Measurements from ENCODE around the gene CSF2RB.

CSF2RB gene

GRCh38 chr22:36922711-36923110 lies 9.3 kb downstream of the CSF2RB start:
- DNase-seq: no peak

- no peak for DNase-seq
Measured at GRCh38 chr22:36923131-36923788, 9.8 kb downstream of the CSF2RB start.

GRCh38 chr22:36924151-36924698 lies 10.8 kb downstream of the CSF2RB start:
- DNase-seq: no peak

DNA sequence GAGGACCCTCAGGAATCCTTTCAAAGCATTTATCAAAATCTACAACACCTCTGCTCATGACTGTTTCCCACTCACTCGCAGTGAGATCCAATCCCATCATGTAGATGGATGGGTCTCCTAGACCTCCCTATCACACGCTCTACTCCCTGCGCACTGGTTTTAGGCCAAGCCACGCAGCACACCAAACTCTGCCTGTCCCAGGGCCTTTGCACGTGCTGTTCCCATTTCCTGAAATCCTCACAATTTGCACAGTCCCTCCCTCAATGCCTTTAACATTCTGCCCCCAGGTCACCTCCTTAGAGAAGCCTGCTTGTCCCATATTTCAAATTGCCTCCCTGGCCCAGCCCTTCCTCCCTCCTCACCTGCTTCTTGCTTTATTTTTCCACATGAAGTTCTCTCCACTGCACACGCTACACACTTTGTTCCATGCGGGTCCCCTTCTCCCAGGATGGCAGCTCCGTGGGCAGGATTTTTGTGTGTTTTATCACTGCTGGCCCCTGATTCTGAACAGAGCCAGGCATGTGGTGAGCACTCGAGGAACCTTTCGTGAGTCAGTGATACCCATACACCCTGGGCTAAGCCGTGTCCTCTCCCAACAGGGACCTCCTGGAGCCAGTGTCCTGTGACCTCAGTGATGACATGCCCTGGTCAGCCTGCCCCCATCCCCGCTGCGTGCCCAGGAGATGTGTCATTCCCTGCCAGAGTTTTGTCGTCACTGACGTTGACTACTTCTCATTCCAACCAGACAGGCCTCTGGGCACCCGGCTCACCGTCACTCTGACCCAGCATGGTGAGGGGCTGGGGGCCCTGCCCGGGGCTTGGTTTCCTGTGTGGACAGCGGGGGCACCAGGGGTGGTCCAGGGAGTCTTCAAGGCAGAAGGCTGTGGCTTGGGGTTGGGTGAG lies 12.2 kb downstream of the CSF2RB start:
- no peak for DNase-seq

- DNase-seq: no peak
Measured at GRCh38 chr22:36926309-36926708, 12.9 kb downstream of the CSF2RB start.

- no peak for DNase-seq
Measured at GRCh38 chr22:36926721-36927435, 13.4 kb downstream of the CSF2RB start.

- no peak for DNase-seq
Measured at GRCh38 chr22:36927671-36928070, 14.2 kb downstream of the CSF2RB start.

DNA sequence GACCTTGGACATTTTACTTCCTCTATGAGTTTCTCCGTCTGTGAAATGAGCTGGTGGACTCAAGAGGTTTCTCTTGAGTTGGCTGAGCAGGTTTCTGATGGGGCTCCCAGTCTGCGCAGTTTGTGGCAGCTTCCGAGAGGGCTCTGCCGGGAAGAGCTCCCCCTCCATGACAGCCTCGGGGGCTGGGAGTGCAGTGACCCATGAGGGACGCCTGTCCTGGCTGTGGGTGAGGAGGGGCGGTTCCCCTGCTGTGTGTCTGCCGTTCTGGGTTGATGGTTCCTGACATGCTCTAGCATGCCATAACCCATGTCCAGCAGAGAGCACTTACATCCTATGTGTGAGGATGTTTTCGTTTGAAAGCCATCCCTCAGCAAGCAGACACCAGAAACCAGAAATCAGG lies 14.8 kb downstream of the CSF2RB start:
- no peak for DNase-seq

DNA sequence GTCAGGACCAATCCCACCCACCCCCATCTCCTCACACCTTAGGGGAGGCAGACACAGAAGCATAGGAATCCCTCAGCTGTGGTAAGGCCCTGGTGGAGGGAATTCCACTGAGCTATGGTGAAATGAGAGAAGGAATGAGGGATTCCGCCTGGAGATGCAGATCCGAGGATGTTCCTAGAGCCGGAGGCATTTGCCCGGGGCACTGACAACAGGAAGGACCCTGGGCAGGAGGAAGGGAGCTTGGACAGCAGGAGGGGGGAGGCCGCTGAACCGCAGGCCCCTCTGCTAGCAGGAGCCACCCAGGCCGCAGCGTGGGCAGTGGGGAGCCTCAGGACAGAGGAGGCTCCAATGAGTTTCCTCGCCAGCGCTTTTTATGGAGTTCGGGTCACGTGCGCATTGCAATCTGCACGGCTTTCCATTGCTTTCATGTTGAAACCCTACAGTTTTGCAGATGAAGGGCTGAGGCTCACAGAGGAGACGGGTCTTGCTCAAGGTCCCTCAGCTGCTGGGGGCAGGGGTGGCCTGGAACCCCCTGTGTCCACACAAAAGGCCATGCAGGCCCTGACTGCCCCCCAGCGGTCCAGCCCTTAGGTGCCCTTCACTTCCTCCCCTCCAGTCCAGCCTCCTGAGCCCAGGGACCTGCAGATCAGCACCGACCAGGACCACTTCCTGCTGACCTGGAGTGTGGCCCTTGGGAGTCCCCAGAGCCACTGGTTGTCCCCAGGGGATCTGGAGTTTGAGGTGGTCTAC lies 15.5 kb downstream of the CSF2RB start:
- DNase-seq: no peak

DNA sequence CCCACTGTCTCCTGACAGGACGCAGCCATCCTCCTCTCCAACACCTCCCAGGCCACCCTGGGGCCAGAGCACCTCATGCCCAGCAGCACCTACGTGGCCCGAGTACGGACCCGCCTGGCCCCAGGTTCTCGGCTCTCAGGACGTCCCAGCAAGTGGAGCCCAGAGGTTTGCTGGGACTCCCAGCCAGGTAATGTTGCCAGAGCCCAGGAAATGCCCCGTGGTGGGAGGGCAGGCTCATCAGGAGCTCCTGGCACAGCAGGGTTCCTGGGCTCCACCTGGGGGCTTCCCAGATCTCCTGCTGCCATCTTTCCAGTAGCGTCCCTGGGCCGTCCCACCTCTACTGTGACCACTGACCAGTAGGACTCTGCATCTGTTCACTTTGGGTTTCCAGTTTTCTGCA lies 16.2 kb downstream of the CSF2RB start:
- no peak for DNase-seq

- DNase-seq: no peak
Measured at GRCh38 chr22:36930041-36930935, 16.9 kb downstream of the CSF2RB start.

- DNase-seq: no peak
Measured at GRCh38 chr22:36931446-36931845, 18.0 kb downstream of the CSF2RB start.

GRCh38 chr22:36933629-36934417 lies 20.4 kb downstream of the CSF2RB start:
- no peak for DNase-seq

- no peak for DNase-seq
Measured at GRCh38 chr22:36934418-36935312, 21.2 kb downstream of the CSF2RB start.

- no peak for DNase-seq
Measured at GRCh38 chr22:36935313-36935610, 21.8 kb downstream of the CSF2RB start.

- no peak for DNase-seq
Measured at GRCh38 chr22:36935694-36936093, 22.3 kb downstream of the CSF2RB start.

GRCh38 chr22:36936362-36937116 lies 23.1 kb downstream of the CSF2RB start:
- no peak for DNase-seq

- DNase-seq: no peak
Measured at GRCh38 chr22:36937319-36938027, 24.0 kb downstream of the CSF2RB start.
